Central memory CD4-positive, alpha-beta T cell (primary cell): ENCODE results near the gene CCL2.
"Not testable (repeated sequence)": the region's sequence is repeated elsewhere in the genome, so short reads cannot be mapped to it uniquely, and the experiment has no call there.

Source experiments
- DNase-seq: peaks from one replicate; pipeline ENCODE4 v3.0.0; 2022
- total RNA-seq, 3 experiments: gene quantifications; one replicate each; lab custom pipeline; 2026; lab: John Stamatoyannopoulos, UW

Gene CCL2
- 0 reads per million in 3 experiments for total RNA-seq

GRCh38 chr17:34254651-34255380, at the start of gene CCL2:
CCL2 (plus strand) TSS chr17:34255285; CDS start chr17:34255350, 65 bp downstream.
- no peak for DNase-seq

GRCh38 chr17:34205401-34205800, 49.7 kb upstream of the CCL2 start:
- no peak for DNase-seq

- no peak for DNase-seq
Observed at GRCh38 chr17:34206569-34206968, 48.5 kb upstream of the CCL2 start.

GRCh38 chr17:34207572-34207971, 47.5 kb upstream of the CCL2 start:
- no peak for DNase-seq

- no peak for DNase-seq
Observed at GRCh38 chr17:34218748-34219147, 36.3 kb upstream of the CCL2 start.

GRCh38 chr17:34219405-34219804, 35.7 kb upstream of the CCL2 start:
- DNase-seq: no peak

GRCh38 chr17:34220045-34220751, 34.9 kb upstream of the CCL2 start:
- DNase-seq: no peak

GRCh38 chr17:34220752-34221395, 34.2 kb upstream of the CCL2 start:
- no peak for DNase-seq

- DNase-seq: no peak
Observed at GRCh38 chr17:34221411-34221810, 33.7 kb upstream of the CCL2 start.

GRCh38 chr17:34222722-34223497, 32.2 kb upstream of the CCL2 start:
- DNase-seq: no peak

GRCh38 chr17:34225046-34225445, 30.0 kb upstream of the CCL2 start:
- no peak for DNase-seq

GRCh38 chr17:34226011-34226743, 28.9 kb upstream of the CCL2 start:
- DNase-seq: no peak

GRCh38 chr17:34226744-34227034, 28.4 kb upstream of the CCL2 start:
- DNase-seq: no peak

GRCh38 chr17:34227293-34227692, 27.8 kb upstream of the CCL2 start:
- DNase-seq: not testable (repeated sequence)

- no peak for DNase-seq
Observed at GRCh38 chr17:34227707-34228106, 27.4 kb upstream of the CCL2 start.

- DNase-seq: no peak
Observed at GRCh38 chr17:34228781-34229180, 26.3 kb upstream of the CCL2 start.

- DNase-seq: no peak
Observed at GRCh38 chr17:34230342-34230741, 24.7 kb upstream of the CCL2 start.

- DNase-seq: no peak
Observed at GRCh38 chr17:34234616-34235015, 20.5 kb upstream of the CCL2 start.

GRCh38 chr17:34235389-34236028, 19.6 kb upstream of the CCL2 start:
- DNase-seq: no peak

- DNase-seq: no peak
Observed at GRCh38 chr17:34236281-34236892, 18.7 kb upstream of the CCL2 start.

- DNase-seq: no peak
Observed at GRCh38 chr17:34237458-34237857, 17.6 kb upstream of the CCL2 start.

- DNase-seq: no peak
Observed at GRCh38 chr17:34241062-34241461, 14.0 kb upstream of the CCL2 start.
